Caco-2 (cell line): ENCODE data around the gene B4GALNT2. TPM values are rescaled to one million over a fixed set of nuclear protein-coding genes. Genes with fewer than 3 reads are reported as not detected.

Source experiments
- BruUV-seq: library from RNA; stranded (reverse); fragments of 400-500 nt; replicated peaks from 2 replicates; lab custom pipeline; 2021; lab: Mats Ljungman, UMichigan
- CTCF ChIA-PET: fragments of 300-600 bp; sonication (Branson Sonifier 250); formaldehyde crosslinking; loops from one replicate; lab custom pipeline; 2022; ENCODE audit warnings: antibody characterized with exemption; lab: Charles Lee
- POLR2A ChIA-PET: fragments of 300-600 bp; sonication (Branson Sonifier 250); formaldehyde crosslinking; loops from one replicate; lab custom pipeline; 2022; ENCODE audit warnings: antibody characterized with exemption; lab: Charles Lee
- DNase-seq, 2 experiments: peaks; one replicate each; pipeline versions ENCODE4 v3.0.0 to v3.0.0-alpha.2; 2020 to 2022
- H3K27me3 ChIP-seq: replicated peaks from 2 replicates; pipeline ENCODE4 v1.6.0; 2011; ENCODE audit warnings: low read length; ENCODE audit not compliant: control insufficient read depth, insufficient read depth
- H3K36me3 ChIP-seq: 2 replicates; pipeline ENCODE4 v1.5.1; 2011; ENCODE audit warnings: low read length; ENCODE audit not compliant: control insufficient read depth, insufficient read depth
- H3K4me1 ChIP-seq: fragments of 250-450 bp; sonication (Bioruptor Pico); 2 replicates; pipeline ENCODE4 v1.5.1; 2020; ENCODE audit warnings: mild to moderate bottlenecking
- H3K4me3 ChIP-seq: 2 replicates; pipeline ENCODE4 v1.5.1; 2011; ENCODE audit warnings: low read depth, mild to moderate bottlenecking, control low read depth, low read length
- H3K9me3 ChIP-seq: fragments of 250-450 bp; sonication (Bioruptor Pico); 2 replicates; pipeline ENCODE4 v1.5.1; 2020; ENCODE audit warnings: mild to moderate bottlenecking, moderate library complexity
- H3K27ac Mint-ChIP-seq: one replicate; pipeline ENCODE4 v1.8.0; 2022; ENCODE audit warnings: mixed read lengths; ENCODE audit not compliant: unreplicated experiment
- H3K27me3 Mint-ChIP-seq: one replicate; pipeline ENCODE4 v1.8.0; 2022; ENCODE audit warnings: mixed read lengths; ENCODE audit not compliant: insufficient read depth, unreplicated experiment
- H3K36me3 Mint-ChIP-seq: one replicate; pipeline ENCODE4 v1.8.0; 2022; ENCODE audit warnings: mild to moderate bottlenecking, mixed read lengths; ENCODE audit not compliant: insufficient read depth, unreplicated experiment
- H3K4me1 Mint-ChIP-seq: one replicate; pipeline ENCODE4 v1.8.0; 2022; ENCODE audit warnings: low read depth, mixed read lengths; ENCODE audit not compliant: unreplicated experiment
- H3K4me3 Mint-ChIP-seq: one replicate; pipeline ENCODE4 v1.8.0; 2022; ENCODE audit warnings: mild to moderate bottlenecking, moderate library complexity, mixed read lengths; ENCODE audit not compliant: unreplicated experiment
- H3K9me3 Mint-ChIP-seq: one replicate; pipeline ENCODE4 v1.8.0; 2022; ENCODE audit warnings: mixed read lengths; ENCODE audit not compliant: unreplicated experiment
- intact Hi-C: fragments of 100-400 bp; cut with micrococcal nuclease; formaldehyde crosslinking; loops from one replicate; pipeline ENCODE4 v1.10.0; 2022; ENCODE audit not compliant: unreplicated experiment
- total RNA-seq: library from RNA; stranded (reverse); gene quantifications from 2 replicates; pipeline ENCODE4 v1.2.3, GENCODE V29; 2022
- TF ChIP-seq, protein P1 (sequence below), 2 experiments: fragments of 200-600 bp in 1 of 2; IDR thresholded peaks; 1 replicate in 1 of 2; 2 replicates in 1 of 2; pipeline versions ENCODE4 v1.5.1 to v1.8.0; 2011 to 2022; ENCODE audit warnings: antibody characterized with exemption in 1 of 2, control low read depth in 1 of 2, inconsistent platforms in 1 of 2, low read depth in 1 of 2, low read length in 1 of 2, mild to moderate bottlenecking in 1 of 2, moderate library complexity in 1 of 2; ENCODE audit not compliant: insufficient read depth in 1 of 2, severe bottlenecking in 1 of 2, unreplicated experiment in 1 of 2

The B4GALNT2 gene
- total RNA-seq, 1 experiment from 2014 or later: 1.3 TPM

- TF ChIP-seq, protein P1, sequence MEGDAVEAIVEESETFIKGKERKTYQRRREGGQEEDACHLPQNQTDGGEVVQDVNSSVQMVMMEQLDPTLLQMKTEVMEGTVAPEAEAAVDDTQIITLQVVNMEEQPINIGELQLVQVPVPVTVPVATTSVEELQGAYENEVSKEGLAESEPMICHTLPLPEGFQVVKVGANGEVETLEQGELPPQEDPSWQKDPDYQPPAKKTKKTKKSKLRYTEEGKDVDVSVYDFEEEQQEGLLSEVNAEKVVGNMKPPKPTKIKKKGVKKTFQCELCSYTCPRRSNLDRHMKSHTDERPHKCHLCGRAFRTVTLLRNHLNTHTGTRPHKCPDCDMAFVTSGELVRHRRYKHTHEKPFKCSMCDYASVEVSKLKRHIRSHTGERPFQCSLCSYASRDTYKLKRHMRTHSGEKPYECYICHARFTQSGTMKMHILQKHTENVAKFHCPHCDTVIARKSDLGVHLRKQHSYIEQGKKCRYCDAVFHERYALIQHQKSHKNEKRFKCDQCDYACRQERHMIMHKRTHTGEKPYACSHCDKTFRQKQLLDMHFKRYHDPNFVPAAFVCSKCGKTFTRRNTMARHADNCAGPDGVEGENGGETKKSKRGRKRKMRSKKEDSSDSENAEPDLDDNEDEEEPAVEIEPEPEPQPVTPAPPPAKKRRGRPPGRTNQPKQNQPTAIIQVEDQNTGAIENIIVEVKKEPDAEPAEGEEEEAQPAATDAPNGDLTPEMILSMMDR (IDR thresholded peaks at IDR 0.05; ENCODE audit: insufficient read depth in 1 of 2, low read depth in 1 of 2, low read length in 1 of 2, severe bottlenecking in 1 of 2, unreplicated experiment in 1 of 2): no peak
- intact Hi-C loops: no loop called here
- no peak for DNase-seq
- H3K4me1 ChIP-seq: no peaks in the 10 kb centered on the region
- ChIA-PET CTCF (interaction anchor here (1.1 kb wide), 1 partner anchor 9 kb away, joined by 4 read pairs; no protein-coding TSS in a partner anchor), POLR2A (no interaction called here)
- H3K9me3 ChIP-seq: no peaks in the 10 kb centered on the region
- Mint-ChIP-seq H3K36me3 (no peaks in the 10 kb centered on the region), H3K4me1 (no peaks in the 10 kb centered on the region), H3K4me3 (no peak overlapping the region), H3K27ac (no peak overlapping the region), H3K9me3 (no peaks in the 10 kb centered on the region), H3K27me3 (peaks cover 7% of the 10 kb centered on the region)
- no peaks in the 10 kb centered on the region for H3K36me3 ChIP-seq
- no peak overlapping the region for H3K4me3 ChIP-seq
- no TSS peak for BruUV-seq
- no peaks in the 10 kb centered on the region for H3K27me3 ChIP-seq
Observed at GRCh38 chr17:49213399-49213798, 80.8 kb downstream of the B4GALNT2 start.

- no peak for DNase-seq
- Histone ChIP-seq H3K4me3 (no peak overlapping the region), H3K9me3 (no peaks in the 10 kb centered on the region), H3K27me3 (no peaks in the 10 kb centered on the region), H3K4me1 (no peaks in the 10 kb centered on the region), H3K36me3 (no peaks in the 10 kb centered on the region)
- ChIA-PET POLR2A (no interaction called here), CTCF (interaction anchor here (1.1 kb wide), 1 partner anchor 9 kb away, joined by 4 read pairs; no protein-coding TSS in a partner anchor)
- no peak overlapping the region for H3K4me3 Mint-ChIP-seq
- no peaks in the 10 kb centered on the region for H3K4me1 Mint-ChIP-seq
- H3K9me3 Mint-ChIP-seq: no peaks in the 10 kb centered on the region
- peaks cover 7% of the 10 kb centered on the region for H3K27me3 Mint-ChIP-seq
- intact Hi-C loops: no loop called here
- no peaks in the 10 kb centered on the region for H3K36me3 Mint-ChIP-seq
- no peak overlapping the region for H3K27ac Mint-ChIP-seq
- BruUV-seq: no TSS peak
- TF ChIP-seq, protein P1 (IDR thresholded peaks at IDR 0.05; ENCODE audit: insufficient read depth in 1 of 2, low read depth in 1 of 2, low read length in 1 of 2, severe bottlenecking in 1 of 2, unreplicated experiment in 1 of 2): no peak
Observed at GRCh38 chr17:49213847-49214246, 81.3 kb downstream of the B4GALNT2 start.

DNA sequence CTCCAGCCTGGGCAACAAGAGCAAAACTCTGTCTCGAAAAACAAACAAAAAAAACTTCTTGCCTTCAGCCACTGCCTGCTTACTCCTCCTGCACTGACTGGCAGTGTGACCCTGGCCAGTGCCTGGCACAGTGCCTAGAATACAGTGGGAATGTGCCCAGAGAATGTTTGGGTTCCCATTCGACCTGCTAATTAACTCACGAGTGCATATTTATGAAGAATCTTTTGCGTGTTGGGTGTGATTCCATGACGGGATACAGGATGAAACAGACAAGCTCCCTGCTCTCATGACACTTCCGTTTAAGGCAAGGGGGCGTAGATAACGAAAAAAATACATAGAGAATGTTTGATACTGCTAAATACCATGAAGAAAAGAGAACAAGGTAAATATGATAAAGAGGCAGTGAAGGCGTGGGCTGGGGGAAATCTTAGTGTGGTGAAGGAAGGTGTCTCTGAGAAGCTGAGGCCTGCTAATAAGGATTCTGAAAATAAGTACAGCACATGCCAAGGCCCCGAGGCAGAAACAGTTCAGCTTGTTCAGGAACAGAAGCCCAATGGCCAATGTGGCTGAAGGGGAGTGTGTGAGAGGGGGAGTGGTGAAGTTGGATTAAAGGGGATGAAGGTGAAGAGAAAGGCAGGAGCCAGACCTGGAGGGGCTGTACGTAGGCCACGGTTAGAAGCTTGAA lies 82.2 kb downstream of the B4GALNT2 start:
- Mint-ChIP-seq H3K27ac (no peak overlapping the region), H3K9me3 (no peaks in the 10 kb centered on the region), H3K4me3 (no peak overlapping the region), H3K4me1 (no peaks in the 10 kb centered on the region), H3K36me3 (no peaks in the 10 kb centered on the region), H3K27me3 (peaks cover 2% of the 10 kb centered on the region)
- TF ChIP-seq, protein P1 (IDR thresholded peaks at IDR 0.05; ENCODE audit: insufficient read depth in 1 of 2, low read depth in 1 of 2, low read length in 1 of 2, severe bottlenecking in 1 of 2, unreplicated experiment in 1 of 2): no peak
- CTCF ChIA-PET: no interaction called here
- POLR2A ChIA-PET: no interaction called here
- Histone ChIP-seq H3K4me1 (no peaks in the 10 kb centered on the region), H3K9me3 (no peaks in the 10 kb centered on the region), H3K27me3 (no peaks in the 10 kb centered on the region), H3K36me3 (no peaks in the 10 kb centered on the region), H3K4me3 (no peak overlapping the region)
- intact Hi-C loops: no loop called here
- DNase-seq: no peak
- BruUV-seq: no TSS peak
